ENCODE data around the gene RDH16.

DNA sequence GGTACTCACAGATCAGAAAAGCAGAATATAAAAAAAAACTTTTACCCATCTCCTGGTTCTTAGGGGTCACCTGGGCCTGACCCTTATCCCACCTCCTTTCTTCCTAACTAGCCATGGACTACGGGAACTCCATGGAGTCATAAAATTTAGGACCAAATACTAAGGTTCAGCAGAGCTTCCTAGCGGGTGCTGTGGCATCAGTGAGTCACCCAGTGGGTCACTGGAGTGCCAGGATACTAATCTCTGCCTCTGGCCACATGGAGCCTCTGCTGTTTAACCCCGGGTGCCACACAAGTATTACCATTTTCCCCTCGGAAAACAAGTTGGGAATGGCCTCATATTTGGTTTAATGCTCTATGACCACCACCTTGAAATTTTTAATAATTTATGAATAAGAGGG, 42.0 kb upstream of the RDH16 start:
- TF ChIP-seq, protein P1, sequence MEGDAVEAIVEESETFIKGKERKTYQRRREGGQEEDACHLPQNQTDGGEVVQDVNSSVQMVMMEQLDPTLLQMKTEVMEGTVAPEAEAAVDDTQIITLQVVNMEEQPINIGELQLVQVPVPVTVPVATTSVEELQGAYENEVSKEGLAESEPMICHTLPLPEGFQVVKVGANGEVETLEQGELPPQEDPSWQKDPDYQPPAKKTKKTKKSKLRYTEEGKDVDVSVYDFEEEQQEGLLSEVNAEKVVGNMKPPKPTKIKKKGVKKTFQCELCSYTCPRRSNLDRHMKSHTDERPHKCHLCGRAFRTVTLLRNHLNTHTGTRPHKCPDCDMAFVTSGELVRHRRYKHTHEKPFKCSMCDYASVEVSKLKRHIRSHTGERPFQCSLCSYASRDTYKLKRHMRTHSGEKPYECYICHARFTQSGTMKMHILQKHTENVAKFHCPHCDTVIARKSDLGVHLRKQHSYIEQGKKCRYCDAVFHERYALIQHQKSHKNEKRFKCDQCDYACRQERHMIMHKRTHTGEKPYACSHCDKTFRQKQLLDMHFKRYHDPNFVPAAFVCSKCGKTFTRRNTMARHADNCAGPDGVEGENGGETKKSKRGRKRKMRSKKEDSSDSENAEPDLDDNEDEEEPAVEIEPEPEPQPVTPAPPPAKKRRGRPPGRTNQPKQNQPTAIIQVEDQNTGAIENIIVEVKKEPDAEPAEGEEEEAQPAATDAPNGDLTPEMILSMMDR (IDR thresholded peaks at IDR 0.05), result no peak
- TF ChIP-seq EZH2 (IDR thresholded peaks at IDR 0.05; ENCODE audit: borderline replicate concordance, insufficient read depth, low read depth, low read length, poor library complexity, severe bottlenecking), result no peak

All from B cell (primary cell).